ENCODE data around the gene CCR7. TPM values are rescaled to one million over a fixed set of nuclear protein-coding genes. Genes with fewer than 3 reads are reported as not detected.

The CCR7 gene
- total RNA-seq, 2 donors from 2014 or later = 0.28 TPM; not detected in 1

GRCh38 chr17:40550608-40551007, 14.7 kb downstream of the CCR7 start:
- no peaks in the 10 kb centered on the region for H3K9me3 ChIP-seq
- H3K27ac ChIP-seq = peak overlapping the region; percentile 83 to 87
- TF ChIP-seq CTCF (IDR thresholded peaks at IDR 0.05) = no peak
- no peak overlapping the region for H3K4me3 ChIP-seq
- peak; percentile 81 for DNase-seq (ENCODE audit: low spot score)
- peaks cover 0 to 83% of the 10 kb centered on the region in 2 donors for H3K4me1 ChIP-seq
- H3K27me3 ChIP-seq = no peaks in the 10 kb centered on the region
- H3K36me3 ChIP-seq = no peaks in the 10 kb centered on the region

GRCh38 chr17:40548982-40549685, 16.1 kb downstream of the CCR7 start:
- no peak overlapping the region for H3K4me3 ChIP-seq
- H3K9me3 ChIP-seq = no peaks in the 10 kb centered on the region
- no peak for TF ChIP-seq CTCF (IDR thresholded peaks at IDR 0.05)
- DNase-seq (ENCODE audit: low spot score) = peak; percentile 79
- peak overlapping the region; percentile 83 to 87 for H3K27ac ChIP-seq
- no peaks in the 10 kb centered on the region for H3K36me3 ChIP-seq
- peaks cover 0 to 70% of the 10 kb centered on the region in 2 donors for H3K4me1 ChIP-seq
- no peaks in the 10 kb centered on the region for H3K27me3 ChIP-seq

GRCh38 chr17:40548491-40548981, 16.7 kb downstream of the CCR7 start:
- Histone ChIP-seq H3K4me3 (no peak overlapping the region), H3K27me3 (no peaks in the 10 kb centered on the region), H3K27ac (peak overlapping the region; percentile 83 to 87), H3K36me3 (no peaks in the 10 kb centered on the region), H3K9me3 (no peaks in the 10 kb centered on the region), H3K4me1 (peaks cover 0 to 70% of the 10 kb centered on the region in 2 donors)
- peak; percentile 32 for DNase-seq (ENCODE audit: low spot score)
- TF ChIP-seq CTCF (IDR thresholded peaks at IDR 0.05) = no peak

GRCh38 chr17:40547785-40548478, 17.3 kb downstream of the CCR7 start:
- H3K4me1 ChIP-seq = peaks cover 0 to 70% of the 10 kb centered on the region in 2 donors

More at GRCh38 chr17:40547785-40548478, 17.3 kb downstream of the CCR7 start:
- Histone ChIP-seq H3K27me3 (no peaks in the 10 kb centered on the region), H3K27ac (peak overlapping the region; percentile 83 to 87), H3K4me3 (no peak overlapping the region), H3K9me3 (no peaks in the 10 kb centered on the region), H3K36me3 (no peaks in the 10 kb centered on the region)
- DNase-seq (ENCODE audit: low spot score) = peak; percentile 47
- TF ChIP-seq CTCF (IDR thresholded peaks at IDR 0.05) = no peak

All from right atrium auricular region (tissue), 2 donors.